ENCODE data around the gene PDGFRB.

DNA sequence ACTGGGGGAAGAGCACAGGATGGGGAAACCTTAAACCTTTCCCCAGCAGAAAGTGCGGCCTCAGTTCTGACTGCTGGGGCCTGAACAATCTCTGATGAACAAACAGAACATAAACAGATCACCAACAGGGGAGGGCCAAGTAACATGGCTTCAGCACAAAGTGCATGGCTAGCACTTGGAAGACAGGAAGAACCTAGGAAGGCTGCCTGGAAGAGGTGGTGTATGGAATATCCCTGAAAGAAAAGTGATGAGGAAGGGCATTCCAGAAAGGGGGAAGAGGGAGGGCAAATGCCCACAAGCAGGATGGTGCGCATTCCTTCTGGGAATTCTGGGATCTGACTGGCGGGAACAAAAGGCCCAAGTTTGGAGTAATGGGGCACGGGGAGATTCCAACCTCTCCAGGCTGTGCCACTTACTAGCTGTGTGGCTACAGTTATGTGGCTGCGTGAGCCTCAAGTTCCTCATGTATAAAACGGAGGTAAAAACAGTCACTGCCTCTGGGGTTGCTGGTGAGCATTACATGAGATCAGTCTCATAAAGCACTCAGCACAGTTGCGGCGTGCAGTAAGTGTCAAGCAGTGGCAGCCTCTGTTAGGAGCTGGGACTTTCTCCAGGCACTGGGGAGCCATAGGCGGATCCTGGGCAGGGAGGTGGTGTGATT is 1.6 kb downstream of the PDGFRB start:
- TF ChIP-seq POLR2AphosphoS5 (IDR thresholded peaks at IDR 0.05; ENCODE audit: borderline replicate concordance, low read depth, low read length) = no peak
- no peak for TF ChIP-seq EZH2 (IDR thresholded peaks at IDR 0.05)
